ENCODE measurements around the gene MARS1.

Gene MARS1

GRCh38 chr12:57458665-57459054 lies 29.2 kb upstream of the MARS1 start:
- no peak for DNase-seq

- DNase-seq, result no peak
Observed at GRCh38 chr12:57459055-57459749, 28.7 kb upstream of the MARS1 start.

GRCh38 chr12:57459750-57460467 lies 28.0 kb upstream of the MARS1 start, which contains the start of gene GLI1:
GLI1 (plus strand) TSS chr12:57459785; CDS start chr12:57463692, 3,907 bp downstream.
- DNase-seq, result no peak

GRCh38 chr12:57460468-57460784 lies 27.4 kb upstream of the MARS1 start:
- DNase-seq, result no peak

- DNase-seq, result no peak
Observed at GRCh38 chr12:57460841-57461275, 27.0 kb upstream of the MARS1 start.

- DNase-seq, result no peak
Observed at GRCh38 chr12:57461276-57461916, 26.5 kb upstream of the MARS1 start.

GRCh38 chr12:57461917-57462250 lies 26.0 kb upstream of the MARS1 start:
- no peak for DNase-seq

GRCh38 chr12:57462251-57462911 lies 25.5 kb upstream of the MARS1 start:
- no peak for DNase-seq

- DNase-seq, result no peak
Observed at GRCh38 chr12:57462912-57463253, 25.0 kb upstream of the MARS1 start.

GRCh38 chr12:57464569-57464968 lies 23.3 kb upstream of the MARS1 start:
- no peak for DNase-seq

GRCh38 chr12:57465030-57465746 lies 22.7 kb upstream of the MARS1 start:
- DNase-seq, result no peak

- no peak for DNase-seq
Observed at GRCh38 chr12:57465747-57466505, 21.9 kb upstream of the MARS1 start.

- no peak for DNase-seq
Observed at GRCh38 chr12:57467212-57467874, 20.5 kb upstream of the MARS1 start.

GRCh38 chr12:57467915-57468314 lies 20.0 kb upstream of the MARS1 start:
- DNase-seq, result no peak

- no peak for DNase-seq
Observed at GRCh38 chr12:57469296-57470164, 18.3 kb upstream of the MARS1 start.

GRCh38 chr12:57470286-57470969 lies 17.4 kb upstream of the MARS1 start:
- DNase-seq, result no peak

GRCh38 chr12:57470970-57471656 lies 16.8 kb upstream of the MARS1 start:
- no peak for DNase-seq

- no peak for DNase-seq
Observed at GRCh38 chr12:57471661-57472060, 16.2 kb upstream of the MARS1 start.

- no peak for DNase-seq
Observed at GRCh38 chr12:57472391-57472790, 15.5 kb upstream of the MARS1 start.

GRCh38 chr12:57473392-57473791 lies 14.5 kb upstream of the MARS1 start:
- DNase-seq, result no peak

All from cortex of kidney (tissue), 1 donor.